Hepatocyte (in vitro differentiated cells): ENCODE results near the gene OPN3. TPM values are rescaled to one million over a fixed set of nuclear protein-coding genes. Genes with fewer than 3 reads are reported as not detected.

Experiments used
- DNase-seq: peaks from one replicate; pipeline ENCODE4 v3.0.0-alpha.2; 2016; ENCODE audit warnings: low spot score
- H2AFZ ChIP-seq: fragments of 200-600 bp; sonication (generic); 2 replicates; pipeline ENCODE4 v1.6.0; 2016; ENCODE audit warnings: antibody characterized with exemption, mild to moderate bottlenecking
- H3K27ac ChIP-seq: fragments of 200-600 bp; sonication (generic); 2 replicates; pipeline ENCODE4 v1.5.1; 2016; ENCODE audit warnings: mild to moderate bottlenecking
- H3K27me3 ChIP-seq: fragments of 200-600 bp; sonication (generic); 2 replicates; pipeline ENCODE4 v1.6.1; 2016
- H3K36me3 ChIP-seq: fragments of 200-600 bp; sonication (generic); replicated peaks from 2 replicates; pipeline ENCODE4 v1.5.1; 2016; ENCODE audit warnings: low read depth; ENCODE audit not compliant: insufficient read depth
- H3K4me1 ChIP-seq: fragments of 200-600 bp; sonication (generic); 2 replicates; pipeline ENCODE4 v1.5.1; 2016; ENCODE audit warnings: mild to moderate bottlenecking, moderate library complexity; ENCODE audit not compliant: insufficient read depth
- H3K4me2 ChIP-seq: fragments of 200-600 bp; sonication (generic); 2 replicates; pipeline ENCODE4 v1.6.0; 2016
- H3K4me3 ChIP-seq: fragments of 200-600 bp; sonication (generic); 2 replicates; pipeline ENCODE4 v1.5.1; 2016; ENCODE audit warnings: mild to moderate bottlenecking
- H3K79me2 ChIP-seq: fragments of 200-600 bp; sonication (generic); 2 replicates; pipeline ENCODE4 v1.6.0; 2017; ENCODE audit warnings: mild to moderate bottlenecking
- H3K9me2 ChIP-seq: fragments of 200-600 bp; sonication (generic); replicated peaks from 2 replicates; pipeline ENCODE4 v1.6.0; 2017; ENCODE audit warnings: mild to moderate bottlenecking; ENCODE audit not compliant: insufficient read depth
- H3K9me3 ChIP-seq: fragments of 200-600 bp; sonication (generic); 2 replicates; pipeline ENCODE4 v1.5.1; 2016; ENCODE audit warnings: low read depth, mild to moderate bottlenecking
- H4K20me1 ChIP-seq: fragments of 200-600 bp; sonication (generic); 2 replicates; pipeline ENCODE4 v1.6.0; 2016; ENCODE audit warnings: mild to moderate bottlenecking; ENCODE audit not compliant: insufficient read depth, poor library complexity, severe bottlenecking
- EZH2 ChIP-seq: fragments of 200-600 bp; sonication (generic); IDR thresholded peaks from 2 replicates; pipeline ENCODE4 v1.6.1; 2016; ENCODE audit warnings: antibody characterized with exemption, mild to moderate bottlenecking, borderline replicate concordance
- EZH2phosphoT487 ChIP-seq: fragments of 200-600 bp; sonication (generic); IDR thresholded peaks from one replicate; pipeline ENCODE4 v1.6.1; 2018; ENCODE audit warnings: antibody characterized with exemption, mild to moderate bottlenecking, low read depth, moderate library complexity; ENCODE audit not compliant: unreplicated experiment, severe bottlenecking
- WGBS: methylation state at CpG from one replicate; pipeline ENCODE4 v1.1.6; 2016; ENCODE audit warnings: low lambda C conversion rate; ENCODE audit errors: missing lambda C conversion rate; 5-methylcytosine and 5-hydroxymethylcytosine counted together
- polyA plus RNA-seq: library from polyadenylated mRNA; unstranded; fragments of >200 nt; fragmentation: Nextera tagmentation; extraction: Ambion mirVana; gene quantifications from 2 replicates; pipeline ENCODE4 v1.2.1, GENCODE V29; 2016
- total RNA-seq: library from RNA; depleted of rRNA; stranded (reverse); fragments of >200 nt; gene quantifications from 2 replicates; pipeline ENCODE4 v1.2.3, GENCODE V29; 2014
- TF ChIP-seq, protein P1 (sequence below): fragments of 200-600 bp; sonication (generic); IDR thresholded peaks from 2 replicates; pipeline ENCODE4 v1.5.1; 2016; ENCODE audit warnings: antibody characterized with exemption, mild to moderate bottlenecking; ENCODE audit not compliant: poor library complexity

Gene OPN3
- total and polyA plus RNA-seq, 2 experiments from 2014 or later = 40.0 to 75.8 TPM

GRCh38 chr1:241652012-241652411 lies 11.8 kb upstream of the OPN3 start, which contains the start of gene WDR64:
WDR64 (plus strand) TSS chr1:241652281; CDS start chr1:241652485, 204 bp downstream.
- DNase-seq = no peak
- H3K4me3 ChIP-seq = no peak within 1 kb of the TSS
- no peaks in the 10 kb centered on the region for H3K36me3 ChIP-seq
- H3K79me2 ChIP-seq = no peaks in the 10 kb centered on the region
- H3K9me2 ChIP-seq = no peaks in the 10 kb centered on the region
- H3K9me3 ChIP-seq = no peaks in the 10 kb centered on the region
- H4K20me1 ChIP-seq = no peaks in the 10 kb centered on the region
- no peak within 1 kb of the TSS for H3K4me2 ChIP-seq
- 94% methylated on average over 4 of the region's 4 CpGs for WGBS
- H3K27ac ChIP-seq = no peak within 1 kb of the TSS
- no peaks in the 10 kb centered on the region for H3K27me3 ChIP-seq
- H2AFZ ChIP-seq = no peak within 1 kb of the TSS
- no peak for TF ChIP-seq EZH2
- no peak for TF ChIP-seq EZH2phosphoT487
- TF ChIP-seq, protein P1, sequence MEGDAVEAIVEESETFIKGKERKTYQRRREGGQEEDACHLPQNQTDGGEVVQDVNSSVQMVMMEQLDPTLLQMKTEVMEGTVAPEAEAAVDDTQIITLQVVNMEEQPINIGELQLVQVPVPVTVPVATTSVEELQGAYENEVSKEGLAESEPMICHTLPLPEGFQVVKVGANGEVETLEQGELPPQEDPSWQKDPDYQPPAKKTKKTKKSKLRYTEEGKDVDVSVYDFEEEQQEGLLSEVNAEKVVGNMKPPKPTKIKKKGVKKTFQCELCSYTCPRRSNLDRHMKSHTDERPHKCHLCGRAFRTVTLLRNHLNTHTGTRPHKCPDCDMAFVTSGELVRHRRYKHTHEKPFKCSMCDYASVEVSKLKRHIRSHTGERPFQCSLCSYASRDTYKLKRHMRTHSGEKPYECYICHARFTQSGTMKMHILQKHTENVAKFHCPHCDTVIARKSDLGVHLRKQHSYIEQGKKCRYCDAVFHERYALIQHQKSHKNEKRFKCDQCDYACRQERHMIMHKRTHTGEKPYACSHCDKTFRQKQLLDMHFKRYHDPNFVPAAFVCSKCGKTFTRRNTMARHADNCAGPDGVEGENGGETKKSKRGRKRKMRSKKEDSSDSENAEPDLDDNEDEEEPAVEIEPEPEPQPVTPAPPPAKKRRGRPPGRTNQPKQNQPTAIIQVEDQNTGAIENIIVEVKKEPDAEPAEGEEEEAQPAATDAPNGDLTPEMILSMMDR = no peak
- no peaks in the 10 kb centered on the region for H3K4me1 ChIP-seq

- H4K20me1 ChIP-seq = no peaks in the 10 kb centered on the region
- H3K36me3 ChIP-seq = no peaks in the 10 kb centered on the region
- 95% methylated on average over 1 of the region's 1 CpG for WGBS
- H3K4me3 ChIP-seq = no peak overlapping the region
- no peak overlapping the region for H3K4me2 ChIP-seq
- H3K9me3 ChIP-seq = no peaks in the 10 kb centered on the region
- H3K4me1 ChIP-seq = no peaks in the 10 kb centered on the region
- H2AFZ ChIP-seq = no peak overlapping the region
- no peaks in the 10 kb centered on the region for H3K9me2 ChIP-seq
- H3K27ac ChIP-seq = no peak overlapping the region
- no peaks in the 10 kb centered on the region for H3K79me2 ChIP-seq
- no peak for DNase-seq
- H3K27me3 ChIP-seq = no peaks in the 10 kb centered on the region
- no peak for TF ChIP-seq EZH2
- TF ChIP-seq, protein P1 = no peak
- TF ChIP-seq EZH2phosphoT487 = no peak
Observed at GRCh38 chr1:241648159-241648558, 8.0 kb upstream of the OPN3 start.

DNA sequence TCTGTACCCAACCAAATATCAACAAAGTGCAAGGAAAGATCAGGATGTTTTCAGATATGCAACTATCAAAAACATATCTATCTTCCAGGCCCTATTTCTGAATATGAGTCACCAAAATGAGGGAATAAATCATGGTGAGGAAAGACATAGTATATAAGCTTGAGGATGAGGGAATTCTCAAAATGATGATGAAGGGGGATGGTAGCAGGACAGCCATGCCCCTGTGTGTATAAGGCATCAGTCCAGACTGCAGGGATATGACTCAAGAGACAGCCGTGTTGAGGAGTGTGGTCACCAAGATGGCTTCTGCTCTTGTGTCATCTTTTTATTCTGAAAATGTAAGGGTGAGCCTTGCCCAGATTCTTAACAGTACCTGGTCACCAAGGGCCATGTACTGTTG lies 7.5 kb upstream of the OPN3 start:
- H3K9me2 ChIP-seq = no peaks in the 10 kb centered on the region
- no peak overlapping the region for H3K4me2 ChIP-seq
- H2AFZ ChIP-seq = no peak overlapping the region
- H3K27me3 ChIP-seq = no peaks in the 10 kb centered on the region
- H3K27ac ChIP-seq = no peak overlapping the region
- WGBS = 88% methylated on average over 1 of the region's 1 CpG
- no peak for DNase-seq
- H3K36me3 ChIP-seq = no peaks in the 10 kb centered on the region
- no peaks in the 10 kb centered on the region for H4K20me1 ChIP-seq
- H3K4me1 ChIP-seq = no peaks in the 10 kb centered on the region
- no peaks in the 10 kb centered on the region for H3K79me2 ChIP-seq
- no peaks in the 10 kb centered on the region for H3K9me3 ChIP-seq
- H3K4me3 ChIP-seq = no peak overlapping the region
- TF ChIP-seq EZH2phosphoT487 = no peak

- no peak overlapping the region for H3K4me2 ChIP-seq
- H3K36me3 ChIP-seq = no peaks in the 10 kb centered on the region
- no peaks in the 10 kb centered on the region for H3K27me3 ChIP-seq
- H3K9me2 ChIP-seq = no peaks in the 10 kb centered on the region
- H2AFZ ChIP-seq = no peak overlapping the region
- no peak overlapping the region for H3K27ac ChIP-seq
- H3K4me3 ChIP-seq = no peak overlapping the region
- H3K4me1 ChIP-seq = no peaks in the 10 kb centered on the region
- H3K79me2 ChIP-seq = no peaks in the 10 kb centered on the region
- H3K9me3 ChIP-seq = no peaks in the 10 kb centered on the region
- no peak for TF ChIP-seq EZH2
- TF ChIP-seq EZH2phosphoT487 = no peak
- 65% methylated on average over 7 of the region's 7 CpGs for WGBS
- no peaks in the 10 kb centered on the region for H4K20me1 ChIP-seq
- no peak for DNase-seq
Observed at GRCh38 chr1:241646201-241646600, 6.0 kb upstream of the OPN3 start.
